ENCODE results near the gene PCSK5. TPM values are rescaled to one million over a fixed set of nuclear protein-coding genes. Genes with fewer than 3 reads are reported as not detected.

Gene PCSK5
- total and polyA plus RNA-seq, 2 donors (not counting 3 experiments of a cell fraction or from before 2014, with no cell fraction given): 2.6 to 4.8 TPM

DNA sequence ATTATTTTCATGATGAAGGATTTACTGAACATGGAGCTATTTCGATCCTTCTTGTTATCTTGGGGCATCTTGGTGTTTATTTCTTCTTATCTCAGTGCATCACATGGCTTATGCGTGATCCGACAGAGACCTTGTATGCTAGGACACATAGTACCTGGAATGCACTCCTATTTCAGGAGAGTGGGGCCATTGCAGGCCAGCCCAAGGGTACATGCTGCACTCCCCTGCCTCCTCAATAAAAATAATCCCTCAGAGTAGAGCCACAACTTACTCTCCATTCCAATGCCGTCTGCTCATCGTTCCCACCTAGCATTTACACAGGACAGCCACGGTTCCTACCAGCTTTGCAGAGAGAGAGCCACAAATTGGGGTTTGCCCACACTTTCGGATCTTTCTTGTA lies 43.5 kb downstream of the PCSK5 start:
- dilution Hi-C loops (cut with MboI; ENCODE audit: extremely low pct_ligation_motif_present, low sequenced_read_pairs) (no loop called here), intact Hi-C loops (cut with micrococcal nuclease) (loop anchor here (2.0 kb wide), 1 partner anchor 13 kb away; no protein-coding TSS in a partner anchor)
- TF ChIP-seq JUN (IDR thresholded peaks at IDR 0.05; ENCODE audit: borderline replicate concordance, insufficient read depth, insufficient read length, low read depth): no peak
- TF ChIP-seq MYC (IDR thresholded peaks at IDR 0.05; ENCODE audit: low read depth, low read length): no peak
- no peak for TF ChIP-seq POLR2AphosphoS5 (IDR thresholded peaks at IDR 0.05; ENCODE audit: insufficient read depth, low read depth, low read length)
- TF ChIP-seq, protein P1, sequence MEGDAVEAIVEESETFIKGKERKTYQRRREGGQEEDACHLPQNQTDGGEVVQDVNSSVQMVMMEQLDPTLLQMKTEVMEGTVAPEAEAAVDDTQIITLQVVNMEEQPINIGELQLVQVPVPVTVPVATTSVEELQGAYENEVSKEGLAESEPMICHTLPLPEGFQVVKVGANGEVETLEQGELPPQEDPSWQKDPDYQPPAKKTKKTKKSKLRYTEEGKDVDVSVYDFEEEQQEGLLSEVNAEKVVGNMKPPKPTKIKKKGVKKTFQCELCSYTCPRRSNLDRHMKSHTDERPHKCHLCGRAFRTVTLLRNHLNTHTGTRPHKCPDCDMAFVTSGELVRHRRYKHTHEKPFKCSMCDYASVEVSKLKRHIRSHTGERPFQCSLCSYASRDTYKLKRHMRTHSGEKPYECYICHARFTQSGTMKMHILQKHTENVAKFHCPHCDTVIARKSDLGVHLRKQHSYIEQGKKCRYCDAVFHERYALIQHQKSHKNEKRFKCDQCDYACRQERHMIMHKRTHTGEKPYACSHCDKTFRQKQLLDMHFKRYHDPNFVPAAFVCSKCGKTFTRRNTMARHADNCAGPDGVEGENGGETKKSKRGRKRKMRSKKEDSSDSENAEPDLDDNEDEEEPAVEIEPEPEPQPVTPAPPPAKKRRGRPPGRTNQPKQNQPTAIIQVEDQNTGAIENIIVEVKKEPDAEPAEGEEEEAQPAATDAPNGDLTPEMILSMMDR (IDR thresholded peaks at IDR 0.05; ENCODE audit: extremely low read depth in 1 of 2, insufficient read depth in 1 of 2, low read depth in 1 of 2, low read length in 2 of 2): no peak
- TF ChIP-seq POLR2A (IDR thresholded peaks at IDR 0.05; ENCODE audit: low read depth, low read length): no peak
- TF ChIP-seq, protein P2, sequence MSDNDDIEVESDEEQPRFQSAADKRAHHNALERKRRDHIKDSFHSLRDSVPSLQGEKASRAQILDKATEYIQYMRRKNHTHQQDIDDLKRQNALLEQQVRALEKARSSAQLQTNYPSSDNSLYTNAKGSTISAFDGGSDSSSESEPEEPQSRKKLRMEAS (IDR thresholded peaks at IDR 0.05; ENCODE audit: insufficient read depth, insufficient read length): no peak
- TF ChIP-seq FOS (IDR thresholded peaks at IDR 0.05; ENCODE audit: borderline replicate concordance, insufficient read depth, low read length): no peak
- TF ChIP-seq EZH2 (IDR thresholded peaks at IDR 0.05; ENCODE audit: borderline replicate concordance, low read depth, low read length, severe bottlenecking): no peak
- no peak for TF ChIP-seq GATA2 (IDR thresholded peaks at IDR 0.05; ENCODE audit: insufficient read depth, insufficient read length, low read depth, low read length)
- POLR2A ChIA-PET: no interaction called here
- Histone ChIP-seq H4K20me1 (replicated peaks; ENCODE audit: control insufficient read depth, extremely low read depth, insufficient read depth, low read length) (no peaks in the 10 kb centered on the region), H2AFZ (ENCODE audit: low read depth, low read length) (no peak overlapping the region), H3K4me2 (ENCODE audit: insufficient read depth, low read length) (no peak overlapping the region), H3K79me2 (ENCODE audit: control insufficient read depth, insufficient read depth, low read length) (no peaks in the 10 kb centered on the region), H3K9ac (replicated peaks; ENCODE audit: extremely low read depth, insufficient read depth, low read length) (no peak overlapping the region), H3K4me1 (ENCODE audit: control insufficient read depth, extremely low read depth, insufficient read depth, low read length) (no peaks in the 10 kb centered on the region), H3K36me3 (ENCODE audit: control insufficient read depth in 2 of 2, extremely low read depth in 1 of 2, insufficient read depth in 2 of 2, low read length in 2 of 2) (no peaks in the 10 kb centered on the region), H3K9me3 (replicated peaks; ENCODE audit: control insufficient read depth, insufficient read depth, low read length) (no peaks in the 10 kb centered on the region), H3K4me3 (replicated peaks in 1 of 3; ENCODE audit: insufficient read depth in 1 of 3, low read depth in 1 of 3, low read length in 3 of 3) (no peak overlapping the region), H3K9me1 (replicated peaks; ENCODE audit: control insufficient read depth, extremely low read depth, insufficient read depth, low read length) (no peaks in the 10 kb centered on the region), H3K27ac (ENCODE audit: insufficient read depth, low read depth, low read length) (no peak overlapping the region), H3K27me3 (ENCODE audit: control insufficient read depth in 2 of 2, insufficient read depth in 2 of 2, low read length in 2 of 2) (no peaks in the 10 kb centered on the region)
- FAIRE-seq (no peak), DNase-seq (ENCODE audit: low read depth, low spot score) (no peak)
- CTCF ChIA-PET: no interaction called here
- no TSS peak for BruUV-seq (replicated peaks)
